SIG-M5 treated with dmso at 0.1 percent for 504 hours (cell line): ENCODE data around the gene PRM3.
A peak's percentile ranks its signal among the peaks of the same experiment; 100 is the strongest.

ENCODE experiments used
- DNase-seq: peaks from one replicate; lab custom pipeline; 2025; ENCODE audit not compliant: unreplicated experiment; lab: John Stamatoyannopoulos, UW

The PRM3 gene

GRCh38 chr16:11283820-11284248 lies 10.4 kb upstream of the PRM3 start:
- no peak for DNase-seq

- DNase-seq = no peak
Observed at GRCh38 chr16:11280616-11281522, 7.4 kb upstream of the PRM3 start, which contains the start of gene PRM1. Gene PRM1, minus strand, starts transcription at chr16:11281330. Its CDS starts 92 bp downstream, at chr16:11281238.

GRCh38 chr16:11278681-11279628 lies 5.5 kb upstream of the PRM3 start:
- DNase-seq = peak; percentile 38

GRCh38 chr16:11277607-11278337 lies 4.3 kb upstream of the PRM3 start:
- no peak for DNase-seq

- DNase-seq = no peak
Observed at GRCh38 chr16:11276896-11277593, 3.6 kb upstream of the PRM3 start.

- no peak for DNase-seq
Observed at GRCh38 chr16:11276143-11276895, 2.9 kb upstream of the PRM3 start, which contains the start of gene PRM2. Gene PRM2, minus strand, starts transcription at chr16:11276480. Its CDS starts 110 bp downstream, at chr16:11276370.

GRCh38 chr16:11274964-11275363 lies 1.5 kb upstream of the PRM3 start:
- DNase-seq = no peak

- DNase-seq = no peak
Observed at GRCh38 chr16:11273721-11274324, 394 bp upstream of the PRM3 start.

GRCh38 chr16:11272484-11272883 lies 945 bp downstream of the PRM3 start:
- no peak for DNase-seq

GRCh38 chr16:11271610-11272009 lies 1.8 kb downstream of the PRM3 start:
- DNase-seq = no peak

- DNase-seq = no peak
Observed at GRCh38 chr16:11270602-11271162, 2.7 kb downstream of the PRM3 start.

- DNase-seq = no peak
Observed at GRCh38 chr16:11268921-11269375, 4.5 kb downstream of the PRM3 start, which contains the start of gene TNP2. Gene TNP2, minus strand, starts transcription at chr16:11269325. Its CDS starts 63 bp downstream, at chr16:11269262.

GRCh38 chr16:11265124-11265523 lies 8.3 kb downstream of the PRM3 start:
- no peak for DNase-seq

- DNase-seq = peak; percentile 68
Observed at GRCh38 chr16:11264155-11264832, 9.1 kb downstream of the PRM3 start.

- no peak for DNase-seq
Observed at GRCh38 chr16:11263737-11264136, 9.7 kb downstream of the PRM3 start.

- DNase-seq = no peak
Observed at GRCh38 chr16:11262915-11263314, 10.5 kb downstream of the PRM3 start.

GRCh38 chr16:11260596-11260966 lies 12.8 kb downstream of the PRM3 start:
- DNase-seq = no peak
